CD4-positive, alpha-beta T cell treated with Interleukin-6 for 4 hours (primary cell): ENCODE measurements around the gene WDR90.
"Not testable (repeated sequence)": the region's sequence is repeated elsewhere in the genome, so short reads cannot be mapped to it uniquely, and the experiment has no call there.

Experiments
- DNase-seq: peaks from one replicate; pipeline ENCODE4 v3.0.0-alpha.2; 2020; ENCODE audit warnings: mixed read lengths

The WDR90 gene

DNA sequence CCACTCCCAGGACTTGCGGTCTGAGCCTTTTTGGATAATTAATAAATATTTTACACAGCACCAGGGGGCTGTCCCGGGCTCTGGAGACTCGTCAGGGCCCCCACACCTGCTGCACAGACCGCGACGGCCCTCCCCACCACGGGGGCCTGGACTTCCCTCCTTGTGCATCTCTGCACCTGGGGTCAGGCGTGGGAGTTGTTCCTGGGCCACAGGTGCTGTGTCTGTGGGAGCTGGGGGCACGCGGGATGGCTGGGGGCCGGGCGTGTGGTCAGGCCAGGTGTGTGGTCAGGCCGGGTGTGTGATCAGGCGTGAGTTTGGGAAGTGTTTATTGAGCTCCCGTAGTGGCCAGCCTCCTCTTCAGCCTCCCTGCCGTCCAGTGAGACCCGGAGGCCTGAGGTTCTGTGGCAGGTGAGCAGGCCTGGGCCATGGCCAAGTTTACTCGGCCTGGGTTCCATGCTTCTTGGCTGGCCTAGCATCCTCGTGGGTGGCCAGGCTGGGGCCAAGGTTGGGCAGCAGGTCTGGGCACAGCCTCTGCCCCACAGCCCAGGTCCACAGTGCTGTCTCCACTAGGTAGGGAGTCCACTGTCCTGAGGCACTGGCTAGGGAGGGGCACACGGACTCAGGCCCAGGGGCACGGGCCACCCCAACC lies 29.2 kb downstream of the WDR90 start:
- DNase-seq = no peak

DNA sequence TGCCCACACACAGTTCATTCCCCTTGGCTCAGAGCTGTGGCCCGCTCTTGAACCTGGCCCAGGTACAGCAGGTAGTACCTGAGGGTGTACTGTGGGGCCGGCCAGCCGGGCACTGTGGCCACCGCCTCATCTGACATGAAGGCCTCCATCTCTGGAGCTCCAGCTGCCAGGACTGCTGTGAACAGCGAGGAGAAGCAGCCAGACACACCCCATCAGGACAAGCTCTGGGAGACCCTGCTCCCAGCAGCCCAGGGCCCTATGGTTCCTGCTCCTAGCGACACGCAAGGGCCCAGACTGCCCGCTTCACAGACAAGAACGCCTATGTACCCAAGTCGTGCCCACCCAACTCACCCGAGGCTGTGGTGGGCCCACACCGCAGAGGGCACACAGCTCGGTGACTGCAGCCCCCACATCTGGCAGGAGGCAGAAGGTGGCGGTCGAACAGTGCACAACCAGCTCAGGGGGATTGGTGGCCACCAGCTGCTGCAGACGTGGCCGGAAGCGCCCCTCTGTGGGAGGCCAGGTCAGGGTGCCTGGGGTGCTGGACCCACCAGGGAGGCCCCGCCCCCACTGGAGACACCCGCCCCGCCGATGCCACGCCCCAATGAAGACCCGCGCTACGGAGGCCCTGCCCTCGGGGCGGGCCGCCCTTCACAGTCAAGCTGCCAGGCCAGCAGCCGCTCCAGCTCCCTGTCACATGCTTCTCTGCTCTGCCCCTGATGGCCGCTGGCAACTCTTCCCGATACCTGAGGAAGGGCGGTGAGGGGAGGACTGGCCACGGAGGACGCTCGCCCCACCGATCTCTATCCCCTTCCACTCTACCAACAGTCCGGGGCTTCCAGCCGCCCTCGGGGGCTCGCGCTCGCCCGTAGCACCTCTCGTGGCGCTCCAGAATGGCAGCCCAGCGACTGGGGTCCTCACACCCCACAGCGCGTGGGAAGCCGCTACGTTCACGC lies 30.0 kb downstream of the WDR90 start:
- DNase-seq = peak; percentile 62

DNA sequence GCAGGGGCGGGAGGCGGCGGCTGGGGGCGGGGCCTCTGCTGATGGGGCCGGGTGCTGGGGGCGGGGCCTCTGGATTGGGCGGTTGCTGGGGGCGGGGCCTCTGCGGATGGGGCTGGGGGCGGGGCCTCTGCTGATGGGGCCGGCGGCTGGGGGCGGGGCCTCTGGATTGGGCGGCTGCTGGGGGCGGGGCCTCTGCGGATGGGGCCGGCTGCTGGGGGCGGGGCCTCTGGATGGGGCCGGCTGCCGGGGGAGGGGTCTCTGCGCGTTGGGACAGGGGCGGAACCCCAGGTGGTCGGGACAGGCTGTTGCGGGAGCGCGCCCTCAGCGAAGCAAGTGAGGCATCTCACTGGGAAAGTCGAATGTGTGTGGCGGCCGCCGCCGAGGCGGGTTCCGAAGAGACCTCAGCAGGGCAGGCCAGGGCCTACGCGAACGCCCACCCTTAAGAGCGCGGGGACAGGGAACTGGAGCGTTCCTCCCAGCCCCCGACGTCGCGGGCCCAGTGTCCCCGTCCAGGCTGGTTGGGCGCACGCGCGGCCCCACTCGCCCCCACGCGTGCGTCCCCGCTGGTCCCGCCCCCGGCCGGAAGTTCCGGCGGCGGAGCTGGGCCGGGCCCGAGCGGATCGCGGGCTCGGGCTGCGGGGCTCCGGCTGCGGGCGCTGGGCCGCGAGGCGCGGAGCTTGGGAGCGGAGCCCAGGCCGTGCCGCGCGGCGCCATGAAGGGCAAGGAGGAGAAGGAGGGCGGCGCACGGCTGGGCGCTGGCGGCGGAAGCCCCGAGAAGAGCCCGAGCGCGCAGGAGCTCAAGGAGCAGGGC lies 30.9 kb downstream of the WDR90 start, which contains the start of gene STUB1:
Gene STUB1, plus strand, starts transcription at position 597 of the 811 bp plus-strand sequence. Its CDS starts 116 bp downstream, at position 713.
- peak; percentile 95 for DNase-seq

DNA sequence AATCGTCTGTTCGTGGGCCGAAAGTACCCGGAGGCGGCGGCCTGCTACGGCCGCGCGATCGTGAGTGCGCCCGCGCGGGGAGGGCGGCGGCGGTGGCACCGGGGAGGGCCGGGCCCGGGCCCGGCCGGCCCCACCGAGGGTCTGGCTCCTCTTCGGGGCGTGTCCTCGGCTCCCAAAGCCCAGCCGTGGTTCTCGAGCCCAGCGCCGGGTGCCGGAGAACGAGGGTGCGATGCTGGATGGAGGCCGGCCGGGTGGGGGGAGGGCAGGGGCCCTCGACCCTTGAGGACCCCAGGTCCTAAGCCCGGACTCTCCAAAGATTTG lies 31.4 kb downstream of the WDR90 start:
- DNase-seq = no peak

DNA sequence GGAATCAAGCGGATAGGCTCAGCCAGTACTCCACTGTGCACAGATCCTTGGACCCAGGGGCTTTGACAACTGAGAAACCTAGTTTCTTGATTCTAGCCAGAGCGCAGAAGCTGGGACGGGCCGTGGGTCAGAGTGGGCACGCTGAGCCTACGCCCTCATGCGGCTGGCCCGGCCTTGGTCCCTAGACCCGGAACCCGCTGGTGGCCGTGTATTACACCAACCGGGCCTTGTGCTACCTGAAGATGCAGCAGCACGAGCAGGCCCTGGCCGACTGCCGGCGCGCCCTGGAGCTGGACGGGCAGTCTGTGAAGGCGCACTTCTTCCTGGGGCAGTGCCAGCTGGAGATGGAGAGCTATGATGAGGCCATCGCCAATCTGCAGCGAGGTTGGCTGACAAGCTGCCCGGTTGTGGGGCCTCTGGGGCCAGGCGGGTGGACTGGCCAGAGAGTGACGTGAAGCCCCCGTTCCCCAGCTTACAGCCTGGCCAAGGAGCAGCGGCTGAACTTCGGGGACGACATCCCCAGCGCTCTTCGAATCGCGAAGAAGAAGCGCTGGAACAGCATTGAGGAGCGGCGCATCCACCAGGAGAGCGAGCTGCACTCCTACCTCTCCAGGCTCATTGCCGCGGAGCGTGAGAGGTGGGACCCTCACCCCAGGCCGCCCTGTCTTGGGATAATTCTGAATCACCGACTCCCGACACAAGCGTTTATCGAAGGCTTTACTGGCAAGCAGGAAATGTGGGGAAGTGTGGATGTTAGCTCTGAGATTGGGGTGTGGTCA lies 32.0 kb downstream of the WDR90 start:
- no peak for DNase-seq

DNA sequence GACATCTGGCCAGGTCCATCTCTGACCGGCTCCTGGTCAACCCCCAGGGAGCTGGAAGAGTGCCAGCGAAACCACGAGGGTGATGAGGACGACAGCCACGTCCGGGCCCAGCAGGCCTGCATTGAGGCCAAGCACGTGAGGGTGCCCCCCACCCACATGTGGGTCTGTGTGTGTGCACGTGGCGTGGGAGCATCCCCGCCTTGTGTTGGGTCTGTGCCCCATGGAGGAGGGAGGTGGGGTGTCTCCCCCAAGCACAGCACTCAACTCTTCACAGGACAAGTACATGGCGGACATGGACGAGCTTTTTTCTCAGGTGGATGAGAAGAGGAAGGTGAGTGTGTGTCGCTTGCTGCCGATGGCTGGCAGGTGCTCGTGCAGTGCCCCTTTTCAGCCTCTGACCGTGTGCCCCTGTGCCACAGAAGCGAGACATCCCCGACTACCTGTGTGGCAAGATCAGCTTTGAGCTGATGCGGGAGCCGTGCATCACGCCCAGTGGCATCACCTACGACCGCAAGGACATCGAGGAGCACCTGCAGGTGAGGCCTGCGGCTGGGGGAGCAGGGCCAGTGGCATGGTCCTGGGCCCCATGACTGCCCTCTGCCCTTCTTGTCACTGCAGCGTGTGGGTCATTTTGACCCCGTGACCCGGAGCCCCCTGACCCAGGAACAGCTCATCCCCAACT lies 32.7 kb downstream of the WDR90 start:
- DNase-seq = no peak

DNA sequence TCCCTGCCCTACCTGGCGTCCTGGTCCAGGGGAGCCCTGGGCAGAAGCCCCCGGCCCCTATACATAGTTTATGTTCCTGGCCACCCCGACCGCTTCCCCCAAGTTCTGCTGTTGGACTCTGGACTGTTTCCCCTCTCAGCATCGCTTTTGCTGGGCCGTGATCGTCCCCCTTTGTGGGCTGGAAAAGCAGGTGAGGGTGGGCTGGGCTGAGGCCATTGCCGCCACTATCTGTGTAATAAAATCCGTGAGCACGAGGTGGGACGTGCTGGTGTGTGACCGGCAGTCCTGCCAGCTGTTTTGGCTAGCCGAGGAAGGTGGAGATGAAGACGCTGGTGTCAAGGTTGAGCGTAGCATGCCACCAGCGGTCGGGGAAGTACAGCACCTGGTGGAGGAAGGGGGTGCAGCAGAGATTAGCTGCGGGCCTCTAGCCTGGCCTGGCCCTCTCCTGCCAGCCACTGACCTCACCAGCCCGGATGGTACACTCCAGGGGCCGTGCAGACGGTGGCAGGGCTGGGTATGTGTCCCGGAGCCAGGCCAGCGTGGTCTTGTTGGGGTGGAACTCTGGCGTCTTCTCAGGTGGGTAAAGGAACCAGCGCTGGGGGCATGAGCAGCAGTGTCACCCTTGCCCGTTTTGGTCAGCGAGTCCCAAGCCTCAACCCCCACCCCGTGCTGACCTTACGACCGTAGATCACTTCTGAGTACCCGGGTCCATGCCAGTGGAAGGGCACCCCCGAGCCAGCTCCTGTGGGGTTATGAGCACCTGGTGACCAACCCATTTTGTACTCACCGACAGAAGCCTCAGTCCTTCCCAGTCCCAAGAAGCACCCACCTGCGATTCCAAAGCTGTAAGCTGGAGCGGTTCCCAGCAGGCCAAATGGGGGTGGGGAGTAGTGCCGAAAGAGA lies 33.6 kb downstream of the WDR90 start:
- DNase-seq = no peak

DNA sequence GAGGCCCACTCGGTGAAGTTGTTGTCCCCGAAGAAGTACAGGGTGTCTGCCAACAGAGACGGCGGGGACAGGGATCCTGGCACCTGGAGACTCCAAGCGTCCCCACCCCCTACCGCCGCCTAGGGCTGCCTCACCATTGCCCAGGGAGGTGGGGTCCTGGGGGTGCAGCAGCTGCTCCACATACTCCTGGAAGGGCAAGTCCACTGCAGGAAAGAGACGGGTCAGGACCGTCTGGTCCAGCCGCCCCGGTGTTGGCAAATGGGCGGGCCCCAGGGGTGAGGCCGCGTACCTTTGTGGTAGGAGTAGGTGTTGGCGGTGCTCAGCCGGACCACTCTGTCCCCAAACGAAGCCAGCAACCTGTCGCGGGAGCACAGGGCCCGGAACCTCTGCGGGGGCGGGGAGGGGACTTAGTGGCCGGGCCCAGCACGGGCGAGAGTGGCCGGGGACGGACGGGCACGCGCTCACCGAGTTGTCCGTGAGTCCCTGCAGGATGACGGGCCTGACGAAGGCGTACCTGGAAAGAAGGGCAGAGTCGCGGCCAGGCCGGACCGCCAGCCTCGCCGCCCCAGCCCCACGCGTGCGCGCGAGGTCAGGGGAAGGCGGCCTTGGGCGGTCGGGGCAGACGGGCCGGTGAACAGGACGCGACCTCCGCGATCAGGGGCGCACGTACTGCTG lies 34.4 kb downstream of the WDR90 start:
- no peak for DNase-seq

DNA sequence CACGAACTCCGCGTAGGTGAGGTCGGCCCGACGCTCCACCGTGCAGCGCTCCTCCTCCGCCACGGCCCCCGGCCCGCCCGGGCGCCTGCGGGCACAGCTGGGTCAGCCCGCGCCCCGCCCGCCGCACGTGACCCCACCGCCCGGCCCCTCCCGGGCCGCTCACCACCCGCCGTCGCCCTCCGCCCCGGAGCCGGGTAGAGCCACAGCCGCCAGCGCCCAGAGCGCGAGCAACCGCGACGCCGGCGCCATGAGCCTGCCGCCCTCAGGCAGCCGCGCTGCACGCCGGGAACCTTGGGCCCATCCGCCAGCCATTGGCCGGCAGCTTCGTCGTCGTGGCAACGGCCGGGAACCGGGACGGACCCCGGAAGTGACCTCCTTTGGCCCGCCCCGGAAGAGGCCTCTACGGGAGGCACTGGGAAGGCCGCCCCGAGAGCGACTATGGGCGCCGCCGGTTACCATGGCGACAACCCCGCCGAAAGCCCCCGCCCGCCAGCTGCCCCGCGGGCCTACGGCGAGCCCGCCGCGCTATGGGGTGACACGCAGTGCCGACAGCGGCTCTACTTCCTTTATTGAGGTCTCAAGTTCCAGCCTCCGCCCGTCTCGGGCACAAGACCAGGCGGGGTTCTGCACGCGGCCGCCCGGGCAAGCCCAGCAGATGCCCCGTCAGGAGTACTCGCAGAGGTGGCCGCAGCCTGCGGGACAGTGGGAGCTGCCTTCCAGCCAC lies 35.1 kb downstream of the WDR90 start, which contains the start of gene JMJD8:
Gene JMJD8, minus strand, starts transcription at position 264 of the 724 bp plus-strand sequence. Its CDS starts 15 bp downstream, at position 249.
- peak; percentile 98 for DNase-seq

DNA sequence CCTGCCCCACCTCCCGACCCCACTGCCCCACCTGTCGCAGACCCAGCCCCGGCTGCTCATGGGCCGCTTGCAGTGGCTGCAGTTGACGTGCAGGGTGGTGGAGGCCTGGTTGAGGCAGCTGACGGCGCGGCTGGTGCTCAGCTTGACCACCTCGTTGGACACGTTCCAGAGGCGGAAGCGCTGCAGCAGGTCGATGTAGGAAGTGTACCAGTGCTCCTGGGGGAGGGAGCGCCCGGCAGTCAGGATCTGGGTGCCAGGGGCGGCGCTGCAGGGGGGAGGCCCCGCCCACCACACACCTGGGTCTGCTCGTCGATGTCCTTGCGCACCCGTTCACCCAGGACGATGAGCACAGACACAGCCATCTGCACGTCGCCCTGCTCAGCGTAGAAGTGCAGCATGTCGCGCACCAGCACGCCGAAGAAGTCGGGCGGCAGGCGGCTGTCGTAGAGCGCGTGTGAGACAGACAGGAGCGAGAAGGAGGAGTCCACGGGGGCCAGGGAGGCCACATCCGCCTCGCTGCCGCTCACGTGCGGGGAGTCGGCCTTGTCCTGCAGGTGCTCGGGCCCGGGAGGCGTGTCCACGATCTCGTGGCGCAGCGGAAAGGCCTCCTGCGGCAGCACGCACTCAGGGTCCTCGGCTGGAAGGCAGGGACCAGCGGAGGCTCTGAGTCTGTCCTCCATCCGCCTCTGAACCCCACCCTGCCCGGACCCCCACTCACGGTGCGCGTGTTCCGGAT lies 36.0 kb downstream of the WDR90 start:
- no peak for DNase-seq

DNA sequence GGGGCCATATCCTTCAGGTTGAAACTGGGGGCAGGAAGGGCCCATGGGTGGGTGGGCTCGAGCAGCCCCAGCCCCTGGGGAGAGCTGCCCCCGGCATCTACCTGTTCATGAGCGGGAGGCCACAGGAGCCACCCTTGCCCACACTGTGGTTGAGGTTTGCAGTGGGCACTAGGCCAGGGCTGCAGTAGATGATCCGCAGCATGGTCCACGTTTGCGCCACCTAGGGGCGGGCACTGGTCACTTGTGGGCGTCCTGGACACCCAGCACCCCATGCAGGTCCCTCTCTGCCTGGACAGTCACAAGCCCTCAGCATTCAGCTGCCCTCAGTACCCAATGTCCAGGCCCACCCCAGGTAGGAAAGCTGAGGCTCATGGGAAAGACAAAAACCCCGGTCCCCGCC lies 36.8 kb downstream of the WDR90 start:
- no peak for DNase-seq

DNA sequence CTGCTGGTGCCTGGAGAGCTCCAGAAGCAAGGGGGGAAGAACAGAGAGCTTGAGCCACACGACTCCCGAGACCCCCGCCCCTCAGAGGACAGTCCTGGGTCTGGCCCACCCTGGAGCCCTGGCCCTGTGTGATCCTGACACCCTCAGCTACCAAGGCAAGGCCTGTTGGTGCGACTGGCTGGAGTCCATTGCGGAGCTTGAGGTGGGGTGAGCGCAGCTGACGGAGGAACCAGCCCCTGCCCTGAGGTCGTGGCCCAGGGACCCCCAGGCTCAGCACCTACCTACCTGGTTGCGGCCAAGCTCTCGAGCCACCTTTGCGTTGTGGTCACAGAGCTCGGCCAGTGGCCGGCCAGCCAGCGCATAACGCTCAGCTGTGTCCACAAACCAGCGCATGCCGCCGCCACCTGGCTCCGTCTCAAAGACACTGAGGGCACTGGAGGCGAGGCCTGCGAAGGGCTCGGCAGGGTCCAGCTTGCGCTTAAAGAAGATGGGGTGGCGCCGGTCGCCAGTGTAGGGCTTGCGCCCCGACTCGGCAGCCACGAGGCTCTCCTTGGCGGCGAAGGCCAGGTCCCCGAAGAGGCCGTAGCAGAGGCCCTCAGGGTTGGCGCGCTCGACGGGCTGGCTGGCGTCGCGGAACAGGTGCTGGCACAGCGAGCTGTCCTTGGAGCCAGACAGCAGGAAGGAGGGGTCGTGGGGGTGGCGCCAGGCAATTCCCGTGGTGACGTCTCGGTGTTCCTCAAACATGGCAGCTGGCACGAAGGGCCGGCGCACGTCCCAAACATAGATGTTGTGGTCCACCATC lies 37.5 kb downstream of the WDR90 start:
- DNase-seq = no peak

DNA sequence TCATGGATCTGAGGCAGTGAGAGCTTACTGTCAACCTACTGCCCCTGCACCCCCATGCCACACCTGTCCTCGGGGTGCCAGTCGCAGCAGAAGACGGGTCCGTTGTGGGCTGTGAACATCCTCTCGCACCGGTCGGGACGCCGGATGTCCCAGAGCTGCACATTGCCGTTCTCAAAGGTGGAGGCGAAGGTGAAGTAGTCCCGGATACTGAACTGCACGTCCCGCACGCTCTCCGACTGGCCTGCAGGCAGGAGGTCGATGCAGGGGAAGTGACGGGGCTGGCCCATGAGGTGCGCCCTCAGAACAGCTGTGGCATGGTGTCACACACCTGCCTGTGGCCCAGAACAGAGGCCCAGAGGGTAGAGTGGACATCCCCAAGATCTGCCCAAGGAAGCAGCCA lies 38.3 kb downstream of the WDR90 start:
- DNase-seq = no peak

DNA sequence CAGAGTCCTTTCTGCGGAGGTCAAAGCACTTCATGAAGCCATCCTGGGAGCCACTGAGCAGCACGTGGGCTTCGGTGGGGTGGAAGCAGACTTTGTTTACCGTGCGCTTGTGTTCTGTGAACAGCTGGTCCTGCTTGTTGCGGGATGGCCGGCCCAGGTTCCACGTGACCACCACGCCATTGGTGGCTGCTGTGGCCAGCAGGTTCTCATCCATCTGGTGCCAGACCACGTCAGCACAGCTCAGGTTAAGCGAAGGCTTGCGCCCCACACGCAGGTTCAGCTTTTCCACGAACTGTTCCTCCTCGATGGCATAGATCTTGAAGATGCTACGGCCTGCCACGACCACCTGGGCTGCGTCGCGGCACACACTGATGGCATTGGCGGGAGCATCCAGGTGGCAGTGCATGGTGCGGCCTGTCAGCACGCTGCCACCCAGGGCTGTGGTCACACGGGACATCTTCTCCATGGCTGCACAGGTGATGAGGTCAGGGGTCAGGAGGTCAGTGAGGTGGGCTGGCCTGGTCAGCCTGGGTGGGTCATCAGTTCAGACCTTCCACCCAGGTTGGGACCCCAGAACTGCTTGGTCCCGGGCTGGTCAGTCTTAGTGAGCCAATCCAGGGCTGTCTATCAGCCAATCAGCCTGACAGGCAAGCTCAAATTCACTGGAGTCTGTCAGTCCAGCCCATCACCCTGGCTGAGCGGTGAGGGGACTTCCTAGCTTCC lies 40.2 kb downstream of the WDR90 start:
- no peak for DNase-seq

DNA sequence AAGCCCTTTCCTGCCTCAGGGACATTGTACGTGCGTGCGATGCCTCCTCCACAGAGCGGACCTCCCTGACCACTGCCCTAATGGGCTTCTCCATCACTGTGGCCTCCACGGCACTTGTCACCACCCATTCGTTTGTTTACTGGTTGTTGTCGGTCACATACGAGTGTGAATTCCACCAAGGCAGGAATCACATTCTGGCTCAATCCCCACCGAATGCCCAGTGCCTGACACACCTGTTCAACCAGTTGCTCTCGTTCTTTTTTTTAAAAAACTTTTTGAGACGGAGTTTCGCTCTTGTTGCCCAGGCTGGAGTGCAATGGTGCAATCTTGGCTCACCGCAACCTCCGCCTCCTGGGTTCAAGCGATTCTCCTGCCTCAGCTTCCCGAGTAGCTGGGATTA lies 42.1 kb downstream of the WDR90 start:
- not testable (repeated sequence) for DNase-seq

DNA sequence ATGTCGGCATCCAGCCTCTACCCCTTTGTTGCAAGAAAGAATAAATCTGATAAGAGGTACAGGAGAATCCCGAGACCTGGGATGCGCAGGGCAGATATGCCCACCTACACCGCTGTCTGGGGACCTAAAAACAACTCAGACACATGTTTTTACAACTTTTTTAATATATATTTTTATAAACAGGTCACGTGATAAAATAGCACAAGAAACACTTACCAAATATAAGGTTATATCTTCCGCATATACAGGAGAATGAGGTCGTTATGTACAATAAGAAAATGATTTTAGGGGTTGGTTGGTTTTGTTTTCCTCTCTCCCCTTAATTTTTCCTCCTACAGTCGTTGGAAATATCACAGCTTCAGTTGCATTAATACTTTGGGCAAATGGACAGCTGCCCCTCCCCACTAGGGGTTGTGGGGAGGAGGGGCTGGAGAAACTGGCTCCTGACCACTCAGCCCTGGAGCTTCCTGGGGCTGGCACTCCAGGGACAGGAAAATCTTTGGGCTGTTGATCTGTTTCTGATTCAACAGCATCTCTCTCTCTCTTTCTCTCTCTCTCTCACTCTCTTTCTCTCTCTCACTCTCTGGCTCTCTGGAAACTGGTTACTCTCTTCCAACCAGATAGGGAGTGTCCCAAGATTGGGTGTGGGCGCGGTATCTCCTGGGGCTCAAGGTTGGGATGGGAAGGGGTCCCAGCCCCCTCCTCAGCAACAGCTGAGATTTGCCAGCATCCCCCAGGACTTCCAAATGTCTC lies 43.4 kb downstream of the WDR90 start:
- no peak for DNase-seq
